ENCODE results near the gene ZNF736.

GRCh38 chr7:64308016-64308270, 5.8 kb upstream of the ZNF736 start:
- TF ChIP-seq CTCF (IDR thresholded peaks at IDR 0.05) (no peak), POLR2A (IDR thresholded peaks at IDR 0.05) (no peak)

Measured in adrenal gland (tissue), 5 donors.